Stimulated activated naive CD4-positive, alpha-beta T cell treated with Interleukin-2 at 50 U/mL for 16 hours (primary cell): ENCODE measurements around the gene SGK1.
"Not testable (repeated sequence)": the region's sequence is repeated elsewhere in the genome, so short reads cannot be mapped to it uniquely, and the experiment has no call there.

Source experiments
- DNase-seq: peaks from one replicate; lab custom pipeline; 2025; lab: John Stamatoyannopoulos, UW

The SGK1 gene

GRCh38 chr6:134303891-134304290 lies 14.0 kb downstream of the SGK1 start:
- DNase-seq, result no peak

GRCh38 chr6:134299236-134299635 lies 18.7 kb downstream of the SGK1 start:
- no peak for DNase-seq

- DNase-seq, result no peak
Observed at GRCh38 chr6:134296762-134297161, 21.1 kb downstream of the SGK1 start.

DNA sequence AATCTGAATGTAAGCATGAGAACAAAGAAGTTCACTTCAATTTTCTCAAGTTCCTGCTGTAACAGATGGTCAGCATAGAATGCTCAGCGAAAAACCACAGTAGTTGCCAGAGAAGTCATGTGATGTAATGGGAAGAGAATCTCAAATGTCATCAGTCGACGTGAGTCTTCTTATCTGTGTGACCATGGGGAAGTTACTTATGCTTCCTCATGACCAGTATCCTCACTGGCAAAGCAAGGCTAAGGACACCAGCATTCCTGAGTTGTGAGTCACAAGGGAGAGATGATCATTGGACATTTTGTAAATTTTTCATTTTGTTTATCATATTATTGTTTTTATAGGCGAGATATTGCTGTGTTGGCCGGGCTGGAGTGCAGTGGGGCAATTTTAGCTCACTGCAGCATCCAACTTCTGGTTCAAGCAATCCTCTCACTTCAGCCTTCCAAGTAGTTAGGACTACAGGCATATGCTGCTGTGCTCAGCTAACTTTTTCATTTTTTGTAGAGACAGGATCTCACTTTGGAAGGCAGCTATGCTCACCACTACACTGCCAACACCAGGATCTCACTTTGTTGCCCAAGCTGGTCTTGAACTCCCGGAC lies 21.9 kb downstream of the SGK1 start:
- no peak for DNase-seq

- DNase-seq, result no peak
Observed at GRCh38 chr6:134293659-134294161, 24.2 kb downstream of the SGK1 start.

- DNase-seq, result no peak
Observed at GRCh38 chr6:134291156-134291555, 26.8 kb downstream of the SGK1 start.

DNA sequence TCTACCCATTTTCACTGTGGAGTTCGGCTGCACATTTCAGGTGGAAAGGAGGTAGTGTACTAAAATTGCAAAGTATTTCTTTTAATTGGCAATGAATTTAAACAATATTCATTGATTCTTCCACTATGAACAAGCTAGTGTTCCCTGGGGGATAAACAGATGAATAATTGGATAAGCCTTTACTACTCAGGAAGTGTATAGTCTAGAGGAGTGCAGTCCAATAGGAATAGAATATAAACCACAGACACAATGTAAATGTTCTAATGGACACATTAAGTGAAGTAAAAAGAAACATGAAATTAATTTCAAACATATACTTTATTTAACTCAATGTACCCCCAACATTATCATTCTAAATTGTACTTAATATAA lies 28.7 kb downstream of the SGK1 start:
- DNase-seq, result no peak

GRCh38 chr6:134288538-134289203 lies 29.2 kb downstream of the SGK1 start:
- DNase-seq, result peak; percentile 3

- DNase-seq, result no peak
Observed at GRCh38 chr6:134287859-134288537, 29.9 kb downstream of the SGK1 start.

- DNase-seq, result no peak
Observed at GRCh38 chr6:134282816-134283215, 35.1 kb downstream of the SGK1 start.

DNA sequence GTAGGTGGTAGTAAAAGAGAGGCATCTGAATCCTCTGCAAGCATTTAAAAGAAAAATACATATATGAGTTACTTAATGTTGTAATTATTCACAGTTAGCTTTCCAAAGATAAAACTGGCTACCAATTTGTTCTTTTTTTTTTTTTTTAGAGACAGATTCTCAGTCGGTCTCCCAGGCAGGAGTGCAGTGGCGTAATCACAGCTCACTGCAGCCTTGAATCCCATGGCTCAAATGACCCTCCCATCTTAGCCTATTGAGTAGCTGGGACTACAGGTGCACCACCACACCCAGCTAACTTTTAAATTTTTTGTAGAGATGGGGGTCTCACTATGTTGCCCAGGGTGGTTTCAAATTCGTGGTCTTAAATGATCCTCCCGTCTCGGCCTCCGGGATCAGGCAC lies 36.5 kb downstream of the SGK1 start:
- no peak for DNase-seq

DNA sequence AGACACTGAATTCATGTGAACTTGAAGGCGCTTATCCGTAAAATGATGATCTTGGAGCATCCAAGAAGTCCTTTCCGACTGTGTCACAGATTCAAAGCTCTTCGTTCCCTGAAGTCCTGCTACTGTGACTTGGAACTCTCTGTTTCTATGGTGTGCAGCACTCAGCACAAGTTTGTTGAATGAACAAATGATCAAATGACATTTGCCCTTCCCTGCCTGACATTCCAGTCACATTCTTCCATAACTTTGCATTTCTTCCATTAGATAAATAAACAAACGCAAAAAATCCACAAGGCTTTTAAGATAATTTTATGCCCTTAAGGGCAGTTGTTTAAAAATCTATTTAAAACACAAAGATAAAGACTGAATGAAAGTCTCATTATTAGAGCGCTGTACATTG lies 39.9 kb downstream of the SGK1 start:
- no peak for DNase-seq

- peak; percentile 4 for DNase-seq
Observed at GRCh38 chr6:134276891-134277377, 41.0 kb downstream of the SGK1 start.

DNA sequence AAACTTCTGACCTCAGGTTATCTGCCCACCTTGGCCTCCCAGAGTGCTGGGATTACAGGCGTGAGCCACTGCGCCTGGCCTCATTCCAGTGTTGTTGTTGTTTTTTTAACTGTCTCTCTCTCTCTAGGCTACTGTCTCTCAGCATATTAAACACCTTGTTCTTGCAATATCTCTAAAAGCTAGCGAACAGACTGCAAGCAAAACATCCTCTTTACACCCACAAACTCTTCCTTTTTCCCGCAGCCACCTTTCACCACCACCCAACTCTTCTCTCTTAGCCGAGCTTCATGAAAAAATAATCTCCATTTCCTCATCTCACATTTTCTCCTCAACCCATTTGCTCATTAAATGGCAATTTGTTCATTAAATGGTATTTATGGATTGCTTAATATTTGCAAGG lies 45.5 kb downstream of the SGK1 start:
- DNase-seq, result no peak

GRCh38 chr6:134267917-134268361 lies 50.0 kb downstream of the SGK1 start:
- no peak for DNase-seq

GRCh38 chr6:134266776-134267175 lies 51.1 kb downstream of the SGK1 start:
- DNase-seq, result no peak

DNA sequence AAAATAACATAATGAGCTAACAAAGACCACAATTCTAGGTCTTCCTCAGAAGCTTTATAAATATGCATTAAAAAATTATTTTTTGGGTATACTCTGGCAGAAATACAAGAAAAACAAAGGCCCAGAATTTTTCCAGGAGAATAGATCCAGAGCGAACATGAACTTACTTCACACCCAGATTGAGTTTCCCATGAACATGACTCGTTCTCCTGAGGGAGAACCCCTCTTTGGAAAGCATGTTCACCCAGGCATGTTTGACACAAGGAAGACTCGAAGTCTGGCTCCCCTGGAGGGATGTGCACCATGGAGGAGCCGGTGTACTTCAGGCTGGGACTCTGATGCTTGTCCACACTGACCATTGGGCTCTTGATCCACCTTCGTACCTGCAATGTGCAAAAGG lies 56.1 kb downstream of the SGK1 start:
- DNase-seq, result no peak

DNA sequence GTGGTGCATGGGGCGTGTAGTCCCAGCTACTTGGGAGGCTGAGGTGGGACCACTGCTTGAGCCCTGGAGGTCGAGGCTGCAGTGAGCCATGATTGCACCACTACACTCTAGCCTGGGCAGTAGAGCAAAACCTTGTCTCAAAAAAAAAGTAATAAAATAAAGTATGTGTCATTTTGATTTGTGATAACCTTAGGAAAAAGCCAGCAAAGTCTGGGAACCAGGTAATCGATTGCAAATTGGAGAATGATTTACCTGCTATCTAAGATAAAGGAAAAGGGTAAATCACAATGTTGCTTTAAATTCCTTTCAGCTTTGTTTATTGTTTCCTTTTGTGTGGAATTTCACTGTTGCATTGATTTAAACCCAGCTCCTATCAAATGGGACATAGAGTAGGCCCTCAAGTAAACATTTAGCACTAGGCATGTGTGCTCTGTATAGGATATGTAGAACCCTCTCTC lies 59.0 kb downstream of the SGK1 start:
- DNase-seq, result no peak

DNA sequence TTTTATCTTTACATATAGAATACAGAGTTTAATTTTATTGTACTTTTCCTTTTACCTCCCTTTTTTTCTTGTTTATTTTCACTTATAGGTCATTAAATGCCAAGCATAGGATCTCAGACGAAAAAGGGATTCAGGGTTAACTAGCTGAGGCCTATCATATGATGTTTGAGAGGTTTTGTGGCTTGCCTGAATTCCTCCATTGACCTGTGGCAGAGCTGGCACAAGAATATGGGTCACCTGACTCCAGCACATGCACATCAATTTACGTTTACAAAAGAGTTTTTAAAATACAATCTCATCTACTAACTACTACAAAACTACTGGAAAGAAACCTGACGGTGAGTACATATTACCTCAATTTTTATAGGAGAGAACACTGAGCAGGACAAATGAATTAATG lies 60.4 kb downstream of the SGK1 start:
- DNase-seq, result no peak

GRCh38 chr6:134256862-134257261 lies 61.0 kb downstream of the SGK1 start:
- no peak for DNase-seq

GRCh38 chr6:134255280-134255679 lies 62.6 kb downstream of the SGK1 start:
- not testable (repeated sequence) for DNase-seq

DNA sequence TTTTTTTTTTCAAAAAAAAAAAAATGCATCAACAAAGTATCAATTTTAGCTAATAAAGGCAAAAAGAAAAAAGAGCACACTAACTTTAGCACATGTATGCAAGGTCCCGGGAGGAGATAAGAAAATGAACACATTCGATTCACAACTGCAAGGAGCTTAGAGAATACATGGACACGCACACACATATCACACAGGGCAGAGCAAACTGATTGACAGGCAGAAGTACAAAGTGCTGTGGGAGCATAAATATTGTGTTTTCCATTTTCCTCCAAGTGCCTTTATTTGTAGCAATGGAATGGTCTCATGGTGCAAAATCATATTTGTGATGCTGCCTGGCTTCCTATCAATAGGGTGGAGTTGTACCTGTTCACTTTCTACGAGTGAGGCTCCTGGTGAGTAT lies 63.8 kb downstream of the SGK1 start:
- no peak for DNase-seq

DNA sequence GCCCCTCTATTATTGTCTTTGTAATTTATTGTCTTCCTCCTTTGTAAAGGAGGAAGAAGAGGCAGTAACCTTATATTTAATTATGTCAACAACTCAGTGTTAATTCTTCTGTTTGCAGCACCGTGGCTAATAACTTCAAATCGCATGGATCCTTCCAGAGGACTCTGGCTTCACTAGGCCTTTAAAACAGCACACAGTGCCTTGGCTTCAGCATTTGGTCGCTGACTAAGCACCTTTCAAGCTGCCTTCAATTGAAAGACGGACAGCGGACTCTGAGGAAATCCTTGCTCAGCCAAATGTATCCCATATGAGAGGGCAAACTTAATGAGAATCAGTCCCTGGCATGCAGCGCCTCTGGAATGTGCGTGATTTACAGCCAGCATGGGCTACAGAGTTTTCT lies 64.2 kb downstream of the SGK1 start:
- no peak for DNase-seq
